ENCODE results near the gene TXNDC11. TPM values are rescaled to one million over a fixed set of nuclear protein-coding genes. Genes with fewer than 3 reads are reported as not detected.

Gene TXNDC11
- total RNA-seq, 2 experiments from 2014 or later: 30.1 to 34.4 TPM

DNA sequence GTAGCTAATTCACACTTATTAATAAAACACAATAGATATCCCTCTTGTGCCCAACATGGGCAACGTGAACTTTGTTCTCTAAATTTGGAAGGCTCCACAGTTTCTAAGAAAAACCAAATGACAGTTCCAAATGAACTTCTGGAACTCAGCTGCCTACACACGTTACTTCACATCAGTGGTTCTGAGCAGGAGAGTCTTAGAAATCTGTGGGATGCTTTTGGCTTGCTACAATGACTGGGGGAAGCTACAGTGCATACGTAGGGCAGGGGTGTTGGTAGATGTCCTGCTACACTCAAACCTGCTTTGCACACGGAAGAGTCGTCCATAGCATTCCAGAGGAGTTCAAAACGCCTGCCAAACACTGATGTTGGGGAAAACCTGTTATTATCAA, 8.0 kb downstream of the TXNDC11 start:
- Mint-ChIP-seq H3K4me1 (ENCODE audit: low read depth) (peaks cover 33% of the 10 kb centered on the region), H3K36me3 (ENCODE audit: low read depth) (peaks cover 58% of the 10 kb centered on the region), H3K9me3 (ENCODE audit: insufficient read depth) (no peaks in the 10 kb centered on the region), H3K27ac (no peak overlapping the region), H3K27me3 (ENCODE audit: low read depth) (no peaks in the 10 kb centered on the region), H3K4me3 (no peak overlapping the region)
- DNase-seq (no peak), ATAC-seq (no peak)
- ChIA-PET CTCF (interaction anchor here (1.0 kb wide), 1 partner anchor 64 kb away, joined by 4 read pairs; no protein-coding TSS in a partner anchor), POLR2A (interaction anchor here (0.6 to 2.4 kb wide), 2 partner anchors 8 to 13 kb away, joined by 3 to 10 read pairs; partner anchors contain the start of gene TXNDC11)

GRCh38 chr16:11734025-11734652, 8.5 kb downstream of the TXNDC11 start:
- no peak overlapping the region for H3K4me3 Mint-ChIP-seq
- ATAC-seq: no peak
- H3K36me3 Mint-ChIP-seq (ENCODE audit: low read depth): peaks cover 59% of the 10 kb centered on the region
- no peak overlapping the region for H3K27ac Mint-ChIP-seq
- H3K9me3 Mint-ChIP-seq (ENCODE audit: insufficient read depth): no peaks in the 10 kb centered on the region
- no peaks in the 10 kb centered on the region for H3K27me3 Mint-ChIP-seq (ENCODE audit: low read depth)
- H3K4me1 Mint-ChIP-seq (ENCODE audit: low read depth): peaks cover 33% of the 10 kb centered on the region
- ChIA-PET POLR2A (interaction anchor here (0.6 to 2.4 kb wide), 2 partner anchors 9 to 14 kb away, joined by 3 to 10 read pairs; partner anchors contain the start of gene TXNDC11), CTCF (interaction anchor here (1.0 to 2.6 kb wide), 2 partner anchors 63 to 64 kb away, joined by 4 to 8 read pairs; partner anchors contain the start of gene ZC3H7A)
- DNase-seq: no peak

DNA sequence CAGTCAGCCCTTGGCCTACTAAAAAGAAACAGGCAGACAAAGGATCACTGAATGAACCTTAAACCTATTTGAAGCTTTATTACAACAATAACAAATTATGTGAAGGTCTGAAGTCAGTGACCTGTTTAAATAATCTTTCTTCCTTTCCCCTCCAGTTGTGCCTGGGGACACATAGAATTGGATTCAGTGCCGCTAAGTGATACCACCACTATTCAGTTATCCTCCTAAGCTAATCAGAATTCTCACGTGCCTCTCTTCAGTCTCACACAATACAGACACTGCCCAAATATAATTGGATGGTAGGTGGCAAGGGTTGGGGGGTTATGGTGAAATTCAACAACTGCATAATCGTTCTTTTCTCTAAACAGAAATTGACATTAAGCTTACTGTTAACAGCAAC, 11.4 kb downstream of the TXNDC11 start:
- no peak overlapping the region for H3K27ac Mint-ChIP-seq
- ChIA-PET CTCF (interaction anchor here (1.0 to 3.0 kb wide), 4 partner anchors 10 to 176 kb away, joined by 3 to 12 read pairs (median 6); partner anchors contain the start of gene TXNDC11), POLR2A (interaction anchor here (1.6 kb wide), 1 partner anchor 12 kb away, joined by 6 read pairs; the partner anchor contains the start of gene TXNDC11)
- no peak overlapping the region for H3K4me3 Mint-ChIP-seq
- peaks cover 61% of the 10 kb centered on the region for H3K36me3 Mint-ChIP-seq (ENCODE audit: low read depth)
- H3K27me3 Mint-ChIP-seq (ENCODE audit: low read depth): no peaks in the 10 kb centered on the region
- ATAC-seq (no peak), DNase-seq (no peak)
- peaks cover 23% of the 10 kb centered on the region for H3K4me1 Mint-ChIP-seq (ENCODE audit: low read depth)
- no peaks in the 10 kb centered on the region for H3K9me3 Mint-ChIP-seq (ENCODE audit: insufficient read depth)

GRCh38 chr16:11729787-11730186, 12.9 kb downstream of the TXNDC11 start:
- ChIA-PET CTCF (interaction anchor here (1.3 to 1.6 kb wide), 2 partner anchors 12 to 16 kb away, joined by 3 to 6 read pairs; no protein-coding TSS in a partner anchor), POLR2A (interaction anchor here (0.5 to 3.0 kb wide), 3 partner anchors 13 to 42 kb away, joined by 3 to 14 read pairs (median 4); partner anchors contain the start of gene TXNDC11)
- ATAC-seq (no peak), DNase-seq (no peak)
- H3K27ac Mint-ChIP-seq: no peak overlapping the region
- H3K27me3 Mint-ChIP-seq (ENCODE audit: low read depth): no peaks in the 10 kb centered on the region
- no peak overlapping the region for H3K4me3 Mint-ChIP-seq
- H3K36me3 Mint-ChIP-seq (ENCODE audit: low read depth): peaks cover 62% of the 10 kb centered on the region
- peaks cover 23% of the 10 kb centered on the region for H3K4me1 Mint-ChIP-seq (ENCODE audit: low read depth)
- no peaks in the 10 kb centered on the region for H3K9me3 Mint-ChIP-seq (ENCODE audit: insufficient read depth)

GRCh38 chr16:11727796-11728543, 14.7 kb downstream of the TXNDC11 start:
- H3K27me3 Mint-ChIP-seq (ENCODE audit: low read depth): no peaks in the 10 kb centered on the region
- ATAC-seq (no peak), DNase-seq (no peak)
- no peaks in the 10 kb centered on the region for H3K9me3 Mint-ChIP-seq (ENCODE audit: insufficient read depth)
- peaks cover 59% of the 10 kb centered on the region for H3K36me3 Mint-ChIP-seq (ENCODE audit: low read depth)
- H3K27ac Mint-ChIP-seq: no peak overlapping the region
- POLR2A ChIA-PET: interaction anchor here (3.0 kb wide), 1 partner anchor 15 kb away, joined by 14 read pairs; the partner anchor contains the start of gene TXNDC11
- peaks cover 16% of the 10 kb centered on the region for H3K4me1 Mint-ChIP-seq (ENCODE audit: low read depth)
- CTCF ChIA-PET: interaction anchor here (0.7 kb wide), 1 partner anchor 122 kb away, joined by 3 read pairs; no protein-coding TSS in a partner anchor
- H3K4me3 Mint-ChIP-seq: no peak overlapping the region

DNA sequence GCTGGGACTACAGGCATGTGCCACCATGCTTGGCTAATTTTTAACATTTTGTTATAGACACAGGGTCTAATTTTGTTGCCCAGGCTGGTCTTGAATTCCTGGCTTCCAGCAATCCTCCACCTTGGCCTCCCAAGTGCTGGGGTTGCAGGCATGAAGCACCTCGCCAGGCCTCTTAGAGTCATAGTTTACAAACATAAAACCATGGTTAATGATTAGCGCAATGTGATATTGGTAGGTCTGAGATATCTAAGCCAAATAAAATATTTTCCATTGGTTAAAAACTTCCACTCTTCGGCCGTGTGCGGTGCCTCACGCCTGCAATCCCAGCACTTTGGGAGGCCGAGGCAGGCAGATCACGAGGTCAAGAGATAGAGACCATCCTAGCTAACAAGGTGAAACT, 16.6 kb downstream of the TXNDC11 start:
- H3K4me3 Mint-ChIP-seq: no peak overlapping the region
- CTCF ChIA-PET: interaction anchor here (1.5 kb wide), 1 partner anchor 10 kb away, joined by 4 read pairs; no protein-coding TSS in a partner anchor
- POLR2A ChIA-PET: interaction anchor here (0.9 kb wide), 1 partner anchor 15 kb away, joined by 3 read pairs; no protein-coding TSS in a partner anchor
- peaks cover 61% of the 10 kb centered on the region for H3K36me3 Mint-ChIP-seq (ENCODE audit: low read depth)
- H3K9me3 Mint-ChIP-seq (ENCODE audit: insufficient read depth): no peaks in the 10 kb centered on the region
- ATAC-seq: no peak
- no peaks in the 10 kb centered on the region for H3K27me3 Mint-ChIP-seq (ENCODE audit: low read depth)
- no peak for DNase-seq
- peaks cover 20% of the 10 kb centered on the region for H3K4me1 Mint-ChIP-seq (ENCODE audit: low read depth)
- no peak overlapping the region for H3K27ac Mint-ChIP-seq

DNA sequence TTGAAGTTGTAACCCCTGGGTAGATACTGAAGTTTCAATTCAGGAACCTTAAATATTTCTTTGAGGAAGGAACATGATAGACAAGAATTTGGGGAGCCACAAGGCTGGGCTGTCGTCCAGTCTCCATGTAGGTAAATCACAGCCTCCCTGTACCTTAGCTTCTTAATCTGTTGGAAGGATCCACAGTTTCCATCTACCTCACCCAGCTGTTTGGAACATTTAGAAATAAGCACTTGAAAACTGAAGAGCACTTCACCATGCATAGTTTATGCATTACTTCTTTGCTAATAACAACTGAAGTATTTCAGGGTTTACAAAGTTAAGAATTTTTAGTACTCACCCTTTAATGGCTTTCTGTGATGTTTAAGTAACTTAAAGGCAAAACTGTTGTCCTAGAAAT, 17.2 kb downstream of the TXNDC11 start:
- no peak for ATAC-seq
- no peak overlapping the region for H3K27ac Mint-ChIP-seq
- DNase-seq: no peak
- peaks cover 20% of the 10 kb centered on the region for H3K4me1 Mint-ChIP-seq (ENCODE audit: low read depth)
- CTCF ChIA-PET: interaction anchor here (1.2 to 1.5 kb wide), 2 partner anchors 10 to 11 kb away, joined by 4 to 7 read pairs; no protein-coding TSS in a partner anchor
- no peaks in the 10 kb centered on the region for H3K27me3 Mint-ChIP-seq (ENCODE audit: low read depth)
- H3K36me3 Mint-ChIP-seq (ENCODE audit: low read depth): peaks cover 63% of the 10 kb centered on the region
- no peaks in the 10 kb centered on the region for H3K9me3 Mint-ChIP-seq (ENCODE audit: insufficient read depth)
- no peak overlapping the region for H3K4me3 Mint-ChIP-seq
- POLR2A ChIA-PET: interaction anchor here (0.9 kb wide), 1 partner anchor 15 kb away, joined by 3 read pairs; no protein-coding TSS in a partner anchor

- Mint-ChIP-seq H3K4me3 (no peak overlapping the region), H3K9me3 (ENCODE audit: insufficient read depth) (no peaks in the 10 kb centered on the region), H3K4me1 (ENCODE audit: low read depth) (peaks cover 9% of the 10 kb centered on the region), H3K27ac (no peak overlapping the region), H3K36me3 (ENCODE audit: low read depth) (peaks cover 43% of the 10 kb centered on the region), H3K27me3 (ENCODE audit: low read depth) (no peaks in the 10 kb centered on the region)
- ATAC-seq (no peak), DNase-seq (no peak)
- POLR2A ChIA-PET: no interaction called here
- CTCF ChIA-PET: interaction anchor here (1.0 kb wide), 1 partner anchor 8 kb away, joined by 3 read pairs; no protein-coding TSS in a partner anchor
Observed at GRCh38 chr16:11722468-11722808, 20.2 kb downstream of the TXNDC11 start.

GRCh38 chr16:11721781-11722467, 20.7 kb downstream of the TXNDC11 start:
- Mint-ChIP-seq H3K27ac (no peak overlapping the region), H3K4me1 (ENCODE audit: low read depth) (peaks cover 9% of the 10 kb centered on the region), H3K36me3 (ENCODE audit: low read depth) (peaks cover 41% of the 10 kb centered on the region), H3K4me3 (no peak overlapping the region), H3K9me3 (ENCODE audit: insufficient read depth) (no peaks in the 10 kb centered on the region), H3K27me3 (ENCODE audit: low read depth) (no peaks in the 10 kb centered on the region)
- DNase-seq: no peak
- ChIA-PET CTCF (no interaction called here), POLR2A (no interaction called here)
- ATAC-seq: no peak

DNA sequence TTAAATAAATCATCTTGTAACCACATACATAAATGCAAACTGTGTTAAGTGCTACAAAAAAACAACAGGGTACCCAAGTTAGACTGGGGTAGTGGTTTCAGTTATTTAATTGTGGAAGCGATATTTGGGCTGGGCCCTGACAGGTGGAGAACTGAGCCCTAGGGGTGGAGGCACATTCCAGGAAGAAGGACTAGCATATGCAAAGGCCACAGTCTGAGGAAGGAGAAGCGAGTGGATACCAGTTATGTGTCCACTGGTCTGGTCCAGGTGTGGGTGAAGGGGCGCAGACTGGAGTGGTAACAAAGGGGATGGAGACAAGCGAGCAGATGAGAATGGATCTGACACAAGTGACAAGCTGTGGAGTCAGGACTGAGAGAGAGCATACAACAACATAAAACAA, 22.9 kb downstream of the TXNDC11 start:
- POLR2A ChIA-PET: no interaction called here

DNA sequence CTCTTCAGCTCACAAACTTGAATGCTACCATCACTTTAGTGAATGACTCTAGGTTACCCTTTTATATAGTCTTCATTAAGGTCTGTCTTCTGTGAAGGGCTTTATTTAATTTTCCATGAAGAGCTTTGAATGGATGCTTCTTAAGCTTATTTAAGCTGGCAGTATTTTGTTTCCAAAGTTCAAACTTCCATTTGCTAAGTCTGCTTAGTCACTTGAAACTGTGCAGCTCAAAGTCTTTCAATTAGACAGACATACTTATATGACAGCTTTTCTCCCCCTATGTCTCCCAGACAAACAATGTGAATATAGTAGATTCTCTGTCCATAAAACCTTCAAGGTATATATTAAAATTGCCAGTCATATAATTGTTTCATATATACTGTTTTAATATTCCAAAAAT, 23.5 kb downstream of the TXNDC11 start:
- Mint-ChIP-seq H3K4me1 (ENCODE audit: low read depth) (peaks cover 13% of the 10 kb centered on the region), H3K27me3 (ENCODE audit: low read depth) (no peaks in the 10 kb centered on the region), H3K27ac (no peak overlapping the region), H3K36me3 (ENCODE audit: low read depth) (peaks cover 44% of the 10 kb centered on the region), H3K4me3 (no peak overlapping the region), H3K9me3 (ENCODE audit: insufficient read depth) (no peaks in the 10 kb centered on the region)
- no peak for ATAC-seq
- no peak for DNase-seq
- ChIA-PET CTCF (interaction anchor here (0.9 to 1.9 kb wide), 5 partner anchors 31 to 323 kb away, joined by 3 to 13 read pairs (median 3); no protein-coding TSS in a partner anchor), POLR2A (no interaction called here)

More for the DNA sequence above, 22.9 kb downstream of the TXNDC11 start:
- no peak for DNase-seq
- Mint-ChIP-seq H3K36me3 (ENCODE audit: low read depth) (peaks cover 43% of the 10 kb centered on the region), H3K4me1 (ENCODE audit: low read depth) (peaks cover 10% of the 10 kb centered on the region), H3K27me3 (ENCODE audit: low read depth) (no peaks in the 10 kb centered on the region), H3K9me3 (ENCODE audit: insufficient read depth) (no peaks in the 10 kb centered on the region), H3K4me3 (no peak overlapping the region), H3K27ac (no peak overlapping the region)
- CTCF ChIA-PET: interaction anchor here (1.6 to 1.7 kb wide), 2 partner anchors 76 to 78 kb away, joined by 3 to 6 read pairs; no protein-coding TSS in a partner anchor
- ATAC-seq: no peak
